GM21515 (cell line): ENCODE results near the gene VGF.
A peak's percentile ranks its signal among the peaks of the same experiment; 100 is the strongest.

Source experiments
- ATAC-seq: cut with Tn5 transposase; IDR thresholded peaks from one replicate; pipeline ENCODE4 v1.9.1; 2021; ENCODE audit not compliant: unreplicated experiment

Gene VGF

DNA sequence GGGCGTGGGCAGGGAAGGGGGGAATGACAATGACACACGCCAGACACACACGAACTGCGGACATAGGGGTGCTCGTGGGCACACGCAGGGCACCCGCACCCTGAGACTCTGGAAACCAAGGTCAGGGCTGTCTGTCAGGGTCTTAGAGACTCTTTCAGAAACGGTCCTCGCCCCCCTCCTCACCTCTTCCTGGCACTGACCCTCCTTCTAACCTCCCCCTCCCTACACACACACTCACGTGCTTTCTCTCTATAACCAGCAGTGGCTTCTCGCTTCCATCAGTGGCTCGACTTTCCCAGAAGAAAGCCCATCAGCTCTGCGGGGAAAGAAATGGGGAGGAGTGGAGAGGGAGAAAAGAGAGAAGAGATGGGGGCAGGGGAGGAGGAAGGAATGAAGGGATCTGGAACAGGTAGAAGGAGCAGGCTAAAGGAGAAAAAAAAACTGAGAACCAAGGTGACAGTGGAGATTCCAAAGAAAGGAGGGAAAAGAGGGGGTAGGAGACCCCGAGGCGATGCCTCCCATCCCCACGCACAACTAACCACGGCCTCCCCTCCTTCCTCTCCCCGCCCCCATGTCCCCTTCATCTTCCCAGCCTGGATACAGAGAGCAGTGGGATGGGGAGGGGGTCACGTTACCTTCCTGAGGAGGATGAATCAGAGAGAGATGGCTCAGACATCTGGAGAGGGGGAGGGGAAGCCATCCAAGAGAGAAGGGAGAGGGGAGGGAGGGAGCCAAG, 1.7 kb upstream of the VGF start:
- no peak for ATAC-seq

DNA sequence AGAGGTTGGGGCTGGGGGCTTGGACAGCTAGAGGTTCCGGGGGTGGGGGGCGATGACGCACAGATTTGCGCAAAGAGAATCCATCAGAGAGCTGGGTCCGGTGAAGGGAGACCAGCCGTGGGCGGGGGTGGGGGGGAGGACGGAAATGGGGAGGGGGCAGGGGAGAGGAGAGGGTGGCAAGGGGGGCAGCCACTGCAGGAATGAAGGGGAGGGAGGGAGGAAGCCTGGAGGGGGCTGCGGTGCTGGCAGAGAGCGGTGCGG, 1.2 kb upstream of the VGF start:
- ATAC-seq: no peak

DNA sequence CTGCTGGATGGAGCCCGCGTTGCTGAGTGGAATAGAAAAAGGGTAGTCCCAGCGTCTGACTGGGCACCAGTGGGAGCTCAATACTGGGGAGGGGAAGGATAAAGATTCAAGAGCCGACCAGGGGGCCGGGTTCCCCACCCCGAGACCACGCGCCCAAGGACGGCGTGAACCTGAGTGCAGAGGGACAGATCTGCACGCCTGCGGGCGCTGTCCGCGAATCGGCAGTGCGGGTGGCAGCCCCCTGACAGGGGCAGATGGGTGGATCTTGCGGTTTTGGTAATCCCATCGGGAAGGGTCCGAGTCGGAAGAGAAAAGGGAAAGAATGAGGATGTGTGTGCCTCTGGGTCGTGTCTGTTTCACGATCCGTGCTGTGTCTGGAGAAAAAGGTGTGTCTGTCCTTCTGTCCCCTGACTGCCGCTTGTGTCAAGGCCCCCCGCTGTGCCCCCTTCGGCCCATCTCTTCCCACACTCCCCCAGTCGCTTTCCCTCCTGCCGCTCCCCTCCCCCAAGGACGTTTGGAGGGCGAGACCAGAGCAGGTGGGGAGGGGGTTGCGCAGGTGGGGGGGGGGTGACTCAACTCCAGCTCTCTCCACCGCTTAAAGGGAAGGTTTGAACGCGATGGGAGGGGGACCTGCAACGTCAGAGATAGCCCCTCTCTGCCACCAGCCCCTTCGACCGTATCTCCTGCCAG, 734 bp upstream of the VGF start:
- no peak for ATAC-seq

DNA sequence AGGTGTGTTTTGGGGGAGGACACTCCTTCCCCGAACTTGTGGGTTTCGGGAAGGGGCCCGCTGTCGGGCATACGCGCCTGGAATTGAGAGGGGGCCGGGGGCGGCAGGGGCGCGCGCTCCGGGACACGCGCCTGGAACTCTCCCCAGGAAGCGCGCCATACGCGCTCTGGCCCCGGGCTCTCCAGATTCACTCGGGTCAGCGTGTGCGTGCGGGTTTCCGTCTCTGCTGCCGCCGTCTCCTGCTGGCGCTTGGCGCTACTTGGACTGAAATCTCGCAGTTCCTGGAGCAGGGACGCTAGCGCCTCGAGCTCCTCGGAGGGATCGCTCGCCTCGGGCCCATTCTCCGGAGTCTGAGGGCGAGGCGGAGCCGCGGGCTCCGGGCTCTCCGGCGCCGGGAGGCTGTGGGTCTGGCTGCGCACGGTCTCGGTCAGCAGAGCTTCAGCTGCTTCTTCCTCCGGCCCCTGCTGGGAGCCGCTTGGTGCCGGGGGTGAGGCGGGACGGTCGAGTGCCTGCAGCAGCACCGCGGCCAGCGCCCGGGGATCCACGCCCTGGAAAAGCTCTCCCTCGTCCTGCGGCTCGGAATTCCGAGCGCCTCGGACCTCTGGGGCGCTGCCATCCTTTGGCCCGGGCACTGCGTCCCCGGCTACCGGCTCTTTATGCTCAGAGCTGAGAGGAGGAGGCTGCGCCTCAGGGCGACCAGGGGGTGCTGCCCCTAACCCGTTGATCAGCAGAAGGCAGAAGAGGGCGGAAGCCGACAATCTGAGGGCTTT, 1.1 kb downstream of the VGF start:
- ATAC-seq: no peak

DNA sequence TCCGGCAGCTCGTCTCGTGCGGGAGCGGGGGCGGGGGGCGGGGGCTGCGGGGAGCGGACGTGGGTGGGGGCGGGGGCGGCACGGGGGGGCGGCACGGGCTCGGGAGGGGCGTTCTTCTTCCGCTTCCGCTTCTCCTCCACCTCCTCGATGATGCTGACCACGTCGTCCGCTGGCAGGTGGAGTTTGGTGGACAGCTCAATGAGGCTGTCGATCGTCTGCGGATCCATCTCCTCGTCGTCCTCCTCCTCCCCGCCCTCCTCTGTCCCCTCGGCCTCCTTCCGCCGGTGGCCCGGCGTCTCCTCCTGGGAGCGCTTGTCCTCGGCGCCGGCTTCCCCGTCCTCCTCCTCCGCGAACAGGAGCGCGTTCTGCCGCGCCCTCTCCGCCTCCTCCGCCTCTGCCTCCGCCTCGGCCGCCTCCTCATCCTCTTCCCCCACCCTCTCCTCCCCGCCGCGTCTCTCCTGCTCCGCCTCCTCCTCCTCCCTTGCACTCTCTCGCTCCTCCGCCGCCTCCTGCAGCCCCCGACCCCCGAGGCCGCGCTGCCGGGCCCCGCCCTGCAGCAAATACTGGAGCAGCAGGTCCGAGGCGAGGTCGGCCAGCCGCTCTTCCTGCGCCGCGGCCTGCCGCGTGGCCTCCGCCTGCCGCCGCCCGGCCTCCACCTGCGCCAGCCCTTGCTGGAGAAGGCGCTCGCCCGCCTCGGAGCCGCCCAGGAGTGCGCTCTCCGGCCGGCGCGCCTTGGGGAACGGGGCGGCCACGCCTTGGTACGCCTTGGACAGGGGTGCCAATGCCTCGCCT, 1.9 kb downstream of the VGF start:
- no peak for ATAC-seq

DNA sequence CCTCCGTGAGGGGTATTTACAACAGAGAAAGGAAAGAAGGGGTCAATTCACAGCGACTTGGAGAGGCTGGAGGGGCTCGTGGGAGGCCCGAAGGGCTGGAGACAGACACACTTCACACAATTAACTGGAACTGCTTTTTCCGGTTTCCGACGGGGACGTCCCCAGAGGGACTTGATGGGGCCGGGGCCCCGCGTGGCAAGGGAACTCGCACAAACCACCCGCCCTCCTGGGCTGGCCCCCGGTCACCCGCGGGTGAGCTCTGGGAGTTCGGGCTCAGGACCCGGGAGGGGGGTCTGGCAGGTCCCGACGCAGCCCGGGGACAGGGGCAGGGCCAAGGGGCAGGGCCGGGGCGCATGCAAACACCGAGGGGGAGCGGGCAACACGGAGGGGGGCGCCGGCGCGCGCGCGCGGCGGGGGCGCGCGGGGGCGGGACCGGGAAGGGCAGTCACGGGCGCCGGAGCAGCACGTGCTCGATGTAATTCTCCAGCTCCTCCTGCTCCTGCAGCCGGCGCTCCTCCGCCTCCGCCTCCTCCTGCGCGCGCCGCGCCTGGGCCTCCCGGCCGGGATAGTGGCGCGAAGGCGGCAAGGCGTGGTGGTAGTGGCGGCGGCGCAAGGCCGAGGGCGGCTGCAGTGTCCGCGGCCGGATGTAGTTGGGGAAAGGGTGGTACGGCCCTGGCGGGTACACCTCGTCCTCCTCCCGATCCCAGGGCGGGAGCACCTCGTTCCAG, 2.7 kb downstream of the VGF start:
- no peak for ATAC-seq

DNA sequence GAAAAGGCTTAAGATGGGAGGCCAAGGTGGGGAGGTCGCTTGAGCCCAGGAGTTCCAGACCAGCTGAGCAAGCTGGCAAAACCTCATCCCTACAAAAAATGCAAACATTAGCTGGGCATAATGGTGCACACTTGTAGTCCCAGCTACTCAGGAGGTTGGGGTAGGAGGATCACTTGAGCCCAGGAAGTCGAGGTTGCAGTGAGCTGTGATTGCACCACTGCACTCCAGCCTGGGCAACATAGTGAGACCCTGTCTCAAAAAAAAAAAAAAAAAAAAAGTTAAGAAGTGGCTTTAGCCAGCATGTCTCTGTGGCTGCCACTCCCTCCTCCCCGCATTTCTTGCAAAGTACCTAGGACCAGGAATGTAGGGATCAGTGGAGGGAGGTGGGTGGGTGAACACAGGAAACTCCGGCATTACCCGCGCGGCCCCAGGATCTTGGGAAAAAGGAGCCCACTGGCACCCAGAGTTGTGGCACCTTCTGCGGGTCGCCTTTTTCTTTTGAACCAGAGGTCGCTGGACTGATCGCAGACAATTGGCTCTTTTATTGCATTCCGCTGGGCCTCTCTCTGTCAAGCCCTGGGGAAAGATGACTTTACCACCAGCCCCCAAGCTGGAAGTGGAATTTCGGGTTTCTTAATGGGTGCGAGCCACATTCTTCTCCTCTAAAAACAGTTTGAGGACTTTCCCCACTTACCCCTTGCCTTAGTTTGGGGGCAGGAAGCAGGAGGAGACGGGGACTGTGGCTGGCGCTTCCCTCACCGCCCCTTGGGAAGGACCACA, 3.5 kb downstream of the VGF start:
- ATAC-seq: no peak

DNA sequence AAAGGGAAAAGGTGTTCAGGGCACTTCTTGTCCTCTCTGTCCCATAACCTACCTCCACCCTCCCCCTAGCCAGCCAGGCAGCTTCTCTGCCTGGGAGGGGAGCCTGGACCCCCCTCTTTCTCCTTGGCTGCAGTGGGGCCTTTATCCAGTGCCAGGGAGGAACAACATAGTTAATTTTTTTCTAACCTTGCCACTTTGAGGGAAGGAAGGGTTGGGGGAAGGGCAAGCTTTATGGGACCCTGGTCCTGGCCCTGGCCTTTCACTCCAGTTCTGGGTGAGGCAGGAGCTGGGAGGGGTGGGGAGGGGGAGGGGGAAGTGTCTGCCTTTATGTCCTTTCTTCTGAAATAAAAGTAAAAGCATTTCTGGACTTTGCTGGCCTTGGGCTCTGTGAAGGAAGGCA, 4.5 kb downstream of the VGF start:
- no peak for ATAC-seq

DNA sequence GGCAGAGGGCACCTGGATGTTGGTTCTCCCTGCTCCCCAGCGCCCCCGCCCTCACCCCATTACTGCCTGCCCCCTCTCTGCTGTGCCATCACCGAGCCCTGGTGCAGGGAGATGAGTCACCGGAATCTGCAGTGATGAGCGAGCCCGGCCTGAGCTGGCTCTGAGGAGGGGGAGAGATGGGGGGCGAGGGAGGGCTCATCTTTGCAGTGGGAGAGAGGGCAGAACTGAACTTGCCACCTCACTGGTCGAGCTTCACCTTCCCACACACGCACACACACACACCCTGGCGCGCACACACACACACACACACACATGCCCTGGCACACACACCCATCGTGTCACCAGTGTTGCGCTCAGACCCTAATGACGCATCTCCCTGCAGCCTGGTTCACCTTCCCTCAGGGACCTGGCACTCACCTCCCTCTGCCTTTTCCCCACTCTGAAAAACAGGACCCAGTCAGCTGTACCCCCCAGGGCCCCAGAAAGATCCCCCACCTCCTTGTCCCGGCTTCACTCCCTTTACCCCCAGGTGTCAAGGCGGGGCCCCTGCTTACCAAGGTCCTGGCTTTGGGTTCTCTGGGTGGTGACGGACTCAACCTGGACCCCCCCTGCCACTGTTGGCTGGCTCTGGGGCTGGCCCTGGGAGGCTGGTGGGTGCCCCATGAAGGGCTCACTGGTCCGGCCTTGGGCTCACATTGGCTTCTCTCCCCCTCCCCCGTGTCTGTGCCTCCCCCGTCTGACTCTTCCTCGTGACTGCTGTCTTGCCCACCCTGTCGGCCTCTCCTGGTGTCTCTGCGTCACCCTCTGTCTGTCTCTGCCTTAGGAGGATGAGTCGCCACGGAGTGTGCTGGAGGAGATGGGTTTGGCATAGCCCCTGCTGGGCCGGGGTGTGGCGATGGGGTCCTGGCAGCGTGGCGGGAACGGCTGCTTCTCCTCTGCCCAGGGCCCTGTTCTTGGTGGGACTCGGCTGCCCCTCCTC, 5.4 kb downstream of the VGF start:
- no peak for ATAC-seq

DNA sequence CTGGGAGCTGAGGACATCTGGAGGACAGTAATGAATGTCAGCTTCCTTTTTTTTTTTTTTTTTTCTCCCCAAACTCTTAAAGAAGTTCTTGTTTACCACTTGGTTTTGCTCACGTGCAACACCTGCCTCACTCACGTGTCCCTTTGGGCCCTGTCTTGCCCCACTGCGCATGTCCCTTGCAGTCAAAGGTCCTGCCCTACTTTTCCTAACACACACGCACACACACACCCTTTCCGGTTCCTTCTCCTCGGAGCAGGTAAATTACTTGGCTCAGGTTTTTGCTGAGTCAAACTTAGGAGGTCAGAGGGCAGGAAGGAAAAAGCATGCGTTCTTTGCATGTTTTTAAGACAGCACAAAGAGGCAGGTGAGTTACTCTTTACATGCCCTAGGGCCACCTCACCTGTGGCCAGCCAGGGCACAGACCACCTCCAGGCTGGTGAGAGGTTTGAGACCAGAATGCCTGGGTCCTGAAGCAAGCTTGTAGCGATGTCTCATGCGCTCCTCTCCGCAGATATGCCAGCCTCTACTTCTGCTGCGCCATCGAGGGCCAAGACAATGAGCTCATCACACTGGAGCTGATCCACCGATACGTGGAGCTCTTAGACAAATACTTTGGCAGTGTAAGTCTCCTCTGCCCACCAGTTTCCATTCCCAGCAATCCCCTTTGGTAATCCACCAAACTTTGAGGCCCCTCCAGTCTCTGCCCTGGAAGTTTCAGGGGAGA, 8.3 kb downstream of the VGF start:
- ATAC-seq: no peak

DNA sequence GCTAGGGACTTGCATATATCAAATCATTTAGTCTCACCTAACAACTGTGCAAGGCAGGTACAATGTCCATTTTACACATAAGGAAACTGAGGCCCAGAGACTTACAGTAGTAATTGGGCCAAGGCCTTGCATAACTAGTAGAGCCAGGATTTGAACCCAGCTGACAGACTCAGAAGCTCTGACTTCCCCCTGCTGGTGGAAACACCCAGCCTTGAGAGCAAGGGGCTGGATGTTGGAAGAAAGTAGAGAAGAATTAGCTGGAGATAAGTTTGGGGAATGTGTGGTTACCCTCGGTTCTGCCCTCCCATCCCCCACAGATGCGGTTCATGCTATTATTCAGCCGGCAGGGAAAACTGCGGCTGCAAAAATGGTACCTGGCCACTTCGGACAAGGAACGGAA, 9.1 kb downstream of the VGF start:
- ATAC-seq: no peak

DNA sequence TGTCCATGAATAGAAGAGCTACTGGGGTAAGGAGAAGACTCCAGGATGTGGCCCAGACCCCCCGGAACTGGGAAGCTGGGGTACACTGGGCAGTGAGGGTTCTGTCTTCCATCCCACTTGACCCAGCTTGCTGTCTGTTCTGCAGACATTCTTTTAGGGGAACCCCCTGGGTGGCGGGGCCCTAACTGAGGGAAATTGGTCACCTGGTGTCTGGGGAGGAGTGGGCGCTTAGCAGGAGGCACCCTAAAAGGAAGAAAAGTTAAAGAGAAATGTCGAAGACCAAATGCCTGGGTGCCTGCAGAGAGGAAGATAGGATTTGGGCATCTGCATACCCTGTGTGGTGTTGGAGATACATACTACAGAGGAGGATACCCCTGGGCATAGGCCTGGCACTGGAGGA, 10.1 kb downstream of the VGF start:
- ATAC-seq: no peak

DNA sequence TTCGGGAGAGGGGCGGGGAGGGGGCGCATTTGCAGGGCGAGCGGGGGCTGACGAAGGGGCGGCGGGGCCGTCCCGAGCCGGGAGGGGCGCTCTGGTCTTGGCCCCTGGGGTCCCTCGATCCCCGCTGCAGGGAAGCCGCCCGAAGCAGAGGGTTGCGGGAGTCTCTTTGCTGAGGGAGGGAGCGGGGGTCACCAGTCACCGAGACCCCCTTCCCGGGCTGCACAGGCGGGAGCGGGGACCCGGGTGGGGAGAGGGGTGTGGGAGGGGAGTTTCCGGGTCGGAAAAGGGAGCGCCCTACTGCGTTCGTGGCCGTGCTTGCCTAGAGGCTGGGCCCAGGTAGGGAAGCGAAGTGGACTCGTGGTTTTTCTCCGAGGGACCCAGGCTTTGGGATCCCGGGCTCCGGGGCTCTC, 10.7 kb downstream of the VGF start:
- ATAC-seq: peak; percentile 29

DNA sequence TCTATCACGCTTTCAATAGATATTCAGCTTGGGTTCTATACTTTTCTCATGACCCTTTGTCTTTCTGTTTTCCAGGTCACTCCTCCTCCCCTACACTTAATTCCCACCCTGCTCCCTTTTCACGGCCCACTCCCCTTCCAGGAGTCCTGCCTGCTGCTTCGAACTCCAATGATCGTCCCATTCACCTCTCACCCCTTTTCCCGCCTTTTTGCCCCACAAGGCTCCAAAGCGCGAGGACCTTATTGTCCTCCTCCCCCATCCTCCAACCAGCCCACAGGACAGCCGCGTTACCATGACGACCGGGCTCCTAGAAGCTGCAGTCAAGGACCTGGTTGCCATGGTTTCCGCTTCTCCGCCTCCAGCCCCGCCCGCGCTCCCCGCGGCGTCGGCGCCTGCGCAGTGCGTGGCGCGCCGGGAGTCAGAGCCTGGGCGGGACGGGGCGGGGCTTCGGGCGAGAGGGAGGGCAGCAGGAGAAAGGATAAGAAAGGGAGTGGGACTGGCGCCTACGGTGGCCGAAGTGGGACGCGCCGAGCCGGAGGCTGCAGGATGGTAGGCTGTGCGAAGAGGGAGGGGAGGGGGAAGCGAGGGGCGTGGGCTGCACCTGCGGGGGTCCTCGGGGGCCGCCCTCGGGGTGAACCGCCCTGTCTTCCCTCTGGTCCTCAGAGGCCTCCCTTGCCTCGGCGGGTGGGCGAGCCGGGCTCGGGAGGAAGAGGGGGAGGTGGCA, 11.2 kb downstream of the VGF start, which contains the start of gene AP1S1:
Gene AP1S1, plus strand, starts transcription at position 508 of the 724 bp plus-strand sequence. Its CDS starts 39 bp downstream, at position 547.
- ATAC-seq: peak; percentile 73

DNA sequence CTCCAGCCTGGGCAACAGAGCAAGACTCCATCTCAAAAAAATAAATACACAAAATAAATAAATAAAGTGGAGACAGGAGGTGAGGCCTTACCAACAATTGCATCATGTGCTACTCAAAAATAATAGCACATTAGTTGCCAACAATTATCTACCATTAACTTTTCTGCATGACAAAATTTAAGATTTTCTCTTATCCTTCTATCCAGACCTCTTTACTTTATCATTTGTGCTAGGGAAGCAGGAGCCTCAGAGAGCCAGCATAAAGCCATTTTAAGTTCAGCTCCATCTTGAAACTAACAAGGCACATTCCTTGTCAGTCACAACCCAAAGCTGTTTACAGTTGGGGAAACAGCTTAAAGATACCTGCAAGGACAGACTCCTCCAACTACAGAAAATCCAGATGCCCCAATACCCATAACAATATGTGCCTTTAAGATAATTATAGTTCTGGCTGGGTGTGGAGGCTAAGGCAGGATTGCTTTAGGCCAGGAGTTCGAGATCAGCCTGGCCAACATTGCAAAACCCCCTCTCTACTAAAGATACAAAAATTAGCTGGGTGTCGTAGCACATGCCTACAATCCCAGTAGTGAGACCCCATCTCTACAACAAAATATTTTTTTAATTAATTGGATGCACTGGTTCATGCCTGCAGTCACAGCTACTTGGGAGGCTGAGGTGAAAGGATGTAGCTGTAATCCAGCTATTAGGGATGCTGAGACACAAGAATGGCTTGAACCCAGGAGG, 13.3 kb downstream of the VGF start:
- no peak for ATAC-seq

DNA sequence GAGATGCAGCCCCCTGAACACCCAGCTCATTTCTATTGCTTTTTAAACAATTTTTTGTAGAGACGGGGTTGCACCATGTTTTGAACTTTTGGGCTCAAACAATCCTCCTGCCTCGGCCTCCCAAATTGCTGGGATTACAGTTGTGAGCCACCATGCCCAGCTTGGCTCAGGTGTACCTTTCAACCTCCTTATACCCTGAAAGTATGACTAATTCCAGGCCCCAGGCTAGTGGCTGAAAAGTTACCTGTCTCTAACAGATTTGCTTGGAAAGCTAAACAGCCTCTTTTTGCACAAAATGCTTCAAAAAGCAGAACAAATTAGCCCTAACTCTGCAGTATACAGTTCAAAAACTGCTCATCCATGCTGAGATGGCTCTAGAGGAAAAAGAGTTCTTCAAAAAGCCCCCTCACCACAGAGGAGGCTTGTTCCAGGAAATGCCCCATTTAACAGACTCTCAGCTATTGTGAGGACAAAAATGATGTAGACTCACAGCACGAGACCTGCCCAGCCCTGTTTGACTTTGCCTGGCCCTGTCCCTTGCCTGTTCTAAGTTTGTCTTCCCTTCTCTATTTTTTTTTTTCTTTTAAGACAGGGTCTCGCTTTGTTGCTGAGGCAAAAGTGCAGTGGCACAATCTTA, 24.5 kb downstream of the VGF start:
- ATAC-seq: no peak
